ENCODE data around the gene FMO2.

Gene FMO2

DNA sequence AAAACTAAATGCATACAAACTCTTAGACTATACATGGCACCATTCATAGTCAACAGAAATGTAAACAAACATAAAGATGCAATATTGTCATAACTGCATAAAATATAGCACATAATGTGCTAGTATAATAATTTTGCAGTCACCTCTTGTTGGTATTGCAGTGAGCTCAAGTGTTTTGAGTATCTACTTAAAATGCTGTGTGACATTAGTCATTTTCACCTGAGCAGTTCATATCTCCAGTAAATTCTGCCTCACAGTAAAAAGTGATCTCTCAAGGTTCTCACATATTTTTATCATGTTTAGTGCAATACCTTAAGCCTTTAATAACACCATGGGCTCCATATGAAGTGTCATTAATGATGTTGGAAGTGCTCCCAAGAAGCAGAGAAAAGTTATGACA is 29.6 kb upstream of the FMO2 start:
- H3K4me1 ChIP-seq (ENCODE audit: control insufficient read depth, insufficient read depth, low read length, unreplicated experiment) = no peaks in the 10 kb centered on the region
- H3K27me3 ChIP-seq (ENCODE audit: insufficient read depth, low read length) = no peaks in the 10 kb centered on the region; the same call in 1 of the 2 replicates
- H2AFZ ChIP-seq (ENCODE audit: low read length, unreplicated experiment) = no peak overlapping the region
- H3K4me3 ChIP-seq (ENCODE audit: low read depth, low read length) = no peak overlapping the region
- no peaks in the 10 kb centered on the region for H3K36me3 ChIP-seq (ENCODE audit: insufficient read depth, low read length)
- no peak overlapping the region for H3K27ac ChIP-seq (ENCODE audit: low read depth, low read length)
- no peaks in the 10 kb centered on the region for H3K79me2 ChIP-seq (ENCODE audit: control insufficient read depth, insufficient read depth, low read length, unreplicated experiment)

DNA sequence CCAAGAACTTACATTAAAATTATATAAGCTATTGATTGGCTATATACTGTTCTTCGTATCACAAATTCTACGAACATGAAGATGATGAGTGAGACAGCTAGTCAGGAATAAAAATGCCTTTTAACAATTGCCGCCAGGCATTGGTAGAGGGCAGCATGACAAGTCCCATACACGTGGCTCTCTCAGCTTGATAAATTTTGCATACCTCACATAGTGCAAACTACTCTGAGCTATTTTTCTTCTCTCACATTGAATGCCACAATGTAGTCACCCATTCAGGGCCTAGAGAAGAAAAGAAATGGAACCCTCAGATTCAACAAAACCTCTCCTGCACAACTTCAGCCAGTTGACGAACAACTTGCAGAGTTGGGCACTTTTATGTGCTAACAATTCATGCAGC is 27.0 kb upstream of the FMO2 start:
- Histone ChIP-seq H3K27ac (ENCODE audit: low read depth, low read length) (no peak overlapping the region), H3K36me3 (ENCODE audit: insufficient read depth, low read length) (no peaks in the 10 kb centered on the region), H2AFZ (ENCODE audit: low read length, unreplicated experiment) (no peak overlapping the region), H3K4me1 (ENCODE audit: control insufficient read depth, insufficient read depth, low read length, unreplicated experiment) (no peaks in the 10 kb centered on the region), H3K4me3 (ENCODE audit: low read depth, low read length) (no peak overlapping the region), H3K27me3 (ENCODE audit: insufficient read depth, low read length) (no peaks in the 10 kb centered on the region; the same call in 1 of the 2 replicates), H3K79me2 (ENCODE audit: control insufficient read depth, insufficient read depth, low read length, unreplicated experiment) (no peaks in the 10 kb centered on the region)

DNA sequence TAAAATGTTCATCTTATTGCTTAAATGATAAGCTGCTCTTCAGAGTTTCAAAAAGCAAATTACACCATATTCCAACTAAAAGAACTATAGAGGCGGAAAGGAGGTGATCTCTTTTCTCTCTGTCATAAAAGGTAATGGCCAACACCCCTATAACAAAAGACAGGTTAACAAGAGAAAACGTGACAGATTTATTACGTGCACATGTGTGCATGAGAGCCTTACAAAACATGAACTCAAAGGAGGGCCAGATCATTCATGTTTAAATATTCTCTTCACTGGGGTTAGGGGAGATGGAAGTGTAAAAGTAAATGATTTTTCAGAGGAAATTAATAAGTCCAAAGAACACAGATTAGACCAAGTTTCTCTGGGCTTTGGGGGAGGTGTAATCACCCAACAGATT is 26.5 kb upstream of the FMO2 start:
- H3K79me2 ChIP-seq (ENCODE audit: control insufficient read depth, insufficient read depth, low read length, unreplicated experiment) = no peaks in the 10 kb centered on the region
- H3K27me3 ChIP-seq (ENCODE audit: insufficient read depth, low read length) = no peaks in the 10 kb centered on the region; the same call in 1 of the 2 replicates
- H3K27ac ChIP-seq (ENCODE audit: low read depth, low read length) = no peak overlapping the region
- H2AFZ ChIP-seq (ENCODE audit: low read length, unreplicated experiment) = no peak overlapping the region
- H3K4me3 ChIP-seq (ENCODE audit: low read depth, low read length) = no peak overlapping the region
- H3K36me3 ChIP-seq (ENCODE audit: insufficient read depth, low read length) = no peaks in the 10 kb centered on the region
- no peaks in the 10 kb centered on the region for H3K4me1 ChIP-seq (ENCODE audit: control insufficient read depth, insufficient read depth, low read length, unreplicated experiment)

DNA sequence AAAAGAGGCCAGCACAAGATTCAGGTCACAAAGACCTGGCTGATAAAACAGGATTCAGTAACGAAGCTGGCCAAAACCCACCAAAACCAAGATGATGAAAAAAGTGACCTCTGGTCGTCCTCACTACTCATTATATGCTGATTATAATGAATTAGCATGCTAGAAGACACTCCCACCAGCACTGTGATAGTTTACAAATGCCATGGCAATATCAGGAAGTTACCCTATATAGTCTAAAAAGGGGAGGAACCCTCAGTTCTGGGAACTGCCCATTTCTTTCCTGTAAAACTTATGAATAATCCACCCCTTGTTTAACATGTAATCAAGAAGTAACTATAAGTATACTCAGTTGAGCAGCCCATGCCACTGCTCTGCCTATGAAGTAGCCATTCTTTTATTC is 26.0 kb upstream of the FMO2 start:
- H3K27ac ChIP-seq (ENCODE audit: low read depth, low read length) = no peak overlapping the region
- H3K36me3 ChIP-seq (ENCODE audit: insufficient read depth, low read length) = no peaks in the 10 kb centered on the region
- H3K4me1 ChIP-seq (ENCODE audit: control insufficient read depth, insufficient read depth, low read length, unreplicated experiment) = no peaks in the 10 kb centered on the region
- no peaks in the 10 kb centered on the region; the same call in 1 of the 2 replicates for H3K27me3 ChIP-seq (ENCODE audit: insufficient read depth, low read length)
- H3K79me2 ChIP-seq (ENCODE audit: control insufficient read depth, insufficient read depth, low read length, unreplicated experiment) = no peaks in the 10 kb centered on the region
- H3K4me3 ChIP-seq (ENCODE audit: low read depth, low read length) = no peak overlapping the region
- H2AFZ ChIP-seq (ENCODE audit: low read length, unreplicated experiment) = no peak overlapping the region

DNA sequence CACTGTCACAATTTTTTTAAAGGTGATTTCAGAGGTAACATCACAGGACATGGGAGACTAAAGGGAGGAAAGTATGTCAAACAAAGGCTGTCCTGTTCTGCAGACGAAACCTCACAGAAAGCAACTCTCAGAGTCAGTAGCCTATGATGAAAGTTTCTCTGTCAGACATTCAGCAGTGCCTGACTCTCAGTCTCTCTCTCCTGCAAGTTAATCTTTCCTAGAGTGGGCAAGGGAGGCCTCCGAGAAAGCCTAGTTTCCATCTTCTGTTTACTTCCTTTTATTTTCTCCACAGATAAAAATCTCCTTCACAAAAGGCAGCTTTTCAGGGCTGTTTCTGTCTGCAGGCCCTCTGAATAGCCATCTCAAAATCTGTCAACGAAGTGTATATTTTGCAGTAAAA is 24.9 kb upstream of the FMO2 start:
- H3K79me2 ChIP-seq (ENCODE audit: control insufficient read depth, insufficient read depth, low read length, unreplicated experiment) = no peaks in the 10 kb centered on the region
- no peak overlapping the region for H2AFZ ChIP-seq (ENCODE audit: low read length, unreplicated experiment)
- no peaks in the 10 kb centered on the region for H3K36me3 ChIP-seq (ENCODE audit: insufficient read depth, low read length)
- H3K27me3 ChIP-seq (ENCODE audit: insufficient read depth, low read length) = no peaks in the 10 kb centered on the region; the same call in 1 of the 2 replicates
- no peaks in the 10 kb centered on the region for H3K4me1 ChIP-seq (ENCODE audit: control insufficient read depth, insufficient read depth, low read length, unreplicated experiment)
- no peak overlapping the region for H3K27ac ChIP-seq (ENCODE audit: low read depth, low read length)
- no peak overlapping the region for H3K4me3 ChIP-seq (ENCODE audit: low read depth, low read length)

DNA sequence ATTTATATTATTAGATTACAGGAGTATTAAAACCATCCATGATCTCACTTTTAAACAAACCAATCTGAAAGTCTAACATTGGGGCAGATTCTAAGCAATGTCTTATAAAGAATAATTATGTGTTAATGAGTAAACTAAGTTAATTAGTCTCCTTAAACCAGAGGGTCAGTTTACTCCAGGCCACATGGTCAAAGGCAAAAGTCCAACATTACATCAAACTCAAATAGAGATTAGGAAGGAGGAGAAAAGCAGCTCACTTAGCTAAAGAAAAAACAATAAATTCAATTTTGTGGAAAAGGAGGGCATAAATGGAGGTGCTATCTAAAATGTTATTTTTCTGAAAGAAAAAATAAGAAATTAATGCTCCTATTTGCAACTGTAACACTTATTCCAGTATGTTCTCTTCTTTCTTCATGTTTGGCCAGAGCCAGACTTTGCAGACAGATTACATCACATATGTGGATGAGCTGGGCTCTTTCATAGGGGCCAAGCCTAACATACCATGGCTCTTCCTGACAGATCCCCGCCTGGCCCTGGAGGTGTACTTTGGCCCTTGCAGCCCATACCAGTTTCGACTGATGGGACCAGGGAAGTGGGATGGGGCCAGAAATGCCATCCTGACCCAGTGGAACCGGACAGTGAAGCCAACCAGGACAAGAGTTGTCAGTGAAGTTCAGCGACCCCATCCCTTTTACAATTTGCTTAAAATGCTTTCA is 24.3 kb upstream of the FMO2 start:
- no peak overlapping the region for H2AFZ ChIP-seq (ENCODE audit: low read length, unreplicated experiment)
- no peaks in the 10 kb centered on the region for H3K4me1 ChIP-seq (ENCODE audit: control insufficient read depth, insufficient read depth, low read length, unreplicated experiment)
- H3K27me3 ChIP-seq (ENCODE audit: insufficient read depth, low read length) = no peaks in the 10 kb centered on the region; the same call in 1 of the 2 replicates
- no peak overlapping the region for H3K27ac ChIP-seq (ENCODE audit: low read depth, low read length)
- no peaks in the 10 kb centered on the region for H3K79me2 ChIP-seq (ENCODE audit: control insufficient read depth, insufficient read depth, low read length, unreplicated experiment)
- no peak overlapping the region for H3K4me3 ChIP-seq (ENCODE audit: low read depth, low read length)
- no peaks in the 10 kb centered on the region for H3K36me3 ChIP-seq (ENCODE audit: insufficient read depth, low read length)

DNA sequence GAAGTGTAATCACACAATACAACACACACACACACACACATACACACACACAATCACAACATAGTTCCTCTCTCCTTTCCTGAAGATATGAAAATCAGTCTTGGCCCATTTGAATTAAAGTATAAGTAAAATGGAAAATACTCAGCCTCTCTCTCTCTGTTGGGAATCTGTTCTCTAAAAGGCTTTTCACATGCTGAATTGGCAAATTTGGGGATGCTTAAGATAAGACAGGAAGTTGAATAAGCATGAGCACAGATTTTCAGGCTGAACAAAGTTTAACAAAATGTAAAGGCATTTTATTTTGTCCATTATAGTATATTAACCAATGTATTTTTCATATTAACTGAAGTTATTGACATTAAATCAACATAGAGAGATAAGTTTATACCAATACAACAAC is 23.7 kb upstream of the FMO2 start:
- Histone ChIP-seq H3K4me3 (ENCODE audit: low read depth, low read length) (no peak overlapping the region), H3K4me1 (ENCODE audit: control insufficient read depth, insufficient read depth, low read length, unreplicated experiment) (no peaks in the 10 kb centered on the region), H3K79me2 (ENCODE audit: control insufficient read depth, insufficient read depth, low read length, unreplicated experiment) (no peaks in the 10 kb centered on the region), H3K27me3 (ENCODE audit: insufficient read depth, low read length) (no peaks in the 10 kb centered on the region; the same call in 1 of the 2 replicates), H3K27ac (ENCODE audit: low read depth, low read length) (no peak overlapping the region), H2AFZ (ENCODE audit: low read length, unreplicated experiment) (no peak overlapping the region), H3K36me3 (ENCODE audit: insufficient read depth, low read length) (no peaks in the 10 kb centered on the region)

DNA sequence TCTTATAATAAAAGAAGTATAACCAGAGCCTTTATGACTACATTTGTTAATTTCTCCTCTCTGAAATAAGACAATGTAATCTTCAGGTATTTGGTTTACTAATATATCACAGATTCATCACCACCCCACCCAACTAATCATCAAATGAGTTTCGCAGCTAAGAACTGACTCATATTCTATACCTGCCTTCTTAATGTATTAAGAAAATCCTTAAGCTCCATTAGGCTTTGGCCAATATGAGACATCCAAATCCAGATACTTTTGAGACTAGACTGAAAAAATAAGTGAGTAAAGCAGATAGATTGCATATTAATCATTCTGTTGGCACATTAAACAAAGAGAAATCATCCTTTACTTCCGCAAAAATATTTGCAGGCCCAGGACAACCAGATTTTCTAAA is 18.7 kb upstream of the FMO2 start:
- H3K4me3 ChIP-seq (ENCODE audit: low read depth, low read length) = no peak overlapping the region
- no peak overlapping the region for H3K27ac ChIP-seq (ENCODE audit: low read depth, low read length)
- H3K36me3 ChIP-seq (ENCODE audit: insufficient read depth, low read length) = no peaks in the 10 kb centered on the region
- no peaks in the 10 kb centered on the region for H3K79me2 ChIP-seq (ENCODE audit: control insufficient read depth, insufficient read depth, low read length, unreplicated experiment)
- no peaks in the 10 kb centered on the region for H3K27me3 ChIP-seq (ENCODE audit: insufficient read depth, low read length)
- H3K4me1 ChIP-seq (ENCODE audit: control insufficient read depth, insufficient read depth, low read length, unreplicated experiment) = no peaks in the 10 kb centered on the region
- H2AFZ ChIP-seq (ENCODE audit: low read length, unreplicated experiment) = no peak overlapping the region

DNA sequence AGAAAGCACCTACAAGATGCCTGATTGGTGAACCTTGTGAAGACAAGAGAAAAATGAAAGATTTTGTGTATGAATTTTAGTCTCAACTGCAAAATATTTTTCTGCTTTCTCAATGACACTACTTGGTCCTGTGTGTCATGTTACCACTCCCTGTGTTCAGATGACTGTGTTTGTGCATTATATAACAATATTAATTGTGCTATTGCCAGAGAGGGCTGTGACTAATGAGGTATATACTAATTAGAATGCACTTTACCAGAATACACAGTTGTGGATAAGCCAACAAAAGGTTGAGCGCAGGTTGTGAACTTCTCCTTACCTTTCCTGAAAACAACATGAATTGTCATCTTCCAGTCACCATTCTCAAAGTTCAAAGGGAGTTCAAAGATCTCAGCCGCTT is 17.3 kb upstream of the FMO2 start:
- Histone ChIP-seq H3K27me3 (ENCODE audit: insufficient read depth, low read length) (no peaks in the 10 kb centered on the region), H2AFZ (ENCODE audit: low read length, unreplicated experiment) (no peak overlapping the region), H3K4me3 (ENCODE audit: low read depth, low read length) (no peak overlapping the region), H3K79me2 (ENCODE audit: control insufficient read depth, insufficient read depth, low read length, unreplicated experiment) (no peaks in the 10 kb centered on the region), H3K36me3 (ENCODE audit: insufficient read depth, low read length) (no peaks in the 10 kb centered on the region), H3K27ac (ENCODE audit: low read depth, low read length) (no peak overlapping the region), H3K4me1 (ENCODE audit: control insufficient read depth, insufficient read depth, low read length, unreplicated experiment) (no peaks in the 10 kb centered on the region)

DNA sequence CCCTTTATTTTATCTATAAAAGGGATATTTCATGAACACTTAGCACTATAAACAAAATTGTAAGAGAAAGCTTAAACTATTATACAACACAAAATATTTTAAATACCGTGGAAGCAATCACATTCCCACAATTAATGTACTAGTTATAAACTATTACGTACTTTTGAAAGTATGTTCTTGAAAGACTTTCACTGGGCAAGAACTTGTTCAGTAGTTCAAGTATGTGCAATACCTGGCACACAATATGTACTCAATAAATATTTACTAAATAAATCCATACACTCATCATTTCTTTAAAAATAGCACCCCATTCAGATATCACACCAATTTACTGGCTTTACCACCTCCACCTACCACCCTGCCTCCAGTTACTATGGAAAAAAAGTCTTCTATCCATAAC is 12.6 kb upstream of the FMO2 start:
- no peaks in the 10 kb centered on the region for H3K27me3 ChIP-seq (ENCODE audit: insufficient read depth, low read length)
- no peak overlapping the region for H3K4me3 ChIP-seq (ENCODE audit: low read depth, low read length)
- no peaks in the 10 kb centered on the region for H3K79me2 ChIP-seq (ENCODE audit: control insufficient read depth, insufficient read depth, low read length, unreplicated experiment)
- H2AFZ ChIP-seq (ENCODE audit: low read length, unreplicated experiment) = no peak overlapping the region
- H3K27ac ChIP-seq (ENCODE audit: low read depth, low read length) = no peak overlapping the region
- no peaks in the 10 kb centered on the region for H3K36me3 ChIP-seq (ENCODE audit: insufficient read depth, low read length)
- no peaks in the 10 kb centered on the region for H3K4me1 ChIP-seq (ENCODE audit: control insufficient read depth, insufficient read depth, low read length, unreplicated experiment)

DNA sequence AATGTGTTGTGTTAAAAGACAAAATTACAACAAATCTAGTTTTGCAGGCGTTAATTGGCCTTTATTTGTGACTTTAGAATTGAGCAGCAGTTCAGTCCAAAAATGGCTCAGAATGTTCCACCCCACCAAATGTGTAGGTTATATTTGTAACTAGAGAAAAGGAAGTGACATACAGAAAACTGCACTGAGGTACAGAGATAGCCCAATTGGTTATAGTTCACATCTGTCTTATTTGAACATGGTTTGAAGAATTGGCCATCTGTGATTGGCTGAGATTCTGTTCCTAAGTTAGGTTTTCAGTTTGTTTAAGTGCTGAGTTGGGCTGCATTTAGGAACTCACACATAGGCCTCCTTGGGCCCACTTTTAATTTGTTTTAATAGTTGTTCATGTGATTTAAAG is 12.0 kb upstream of the FMO2 start:
- H2AFZ ChIP-seq (ENCODE audit: low read length, unreplicated experiment) = peak overlapping the region; percentile 30
- H3K36me3 ChIP-seq (ENCODE audit: insufficient read depth, low read length) = no peaks in the 10 kb centered on the region

More for the DNA sequence above, 12.0 kb upstream of the FMO2 start:
- Histone ChIP-seq H3K79me2 (ENCODE audit: control insufficient read depth, insufficient read depth, low read length, unreplicated experiment) (no peaks in the 10 kb centered on the region), H3K4me3 (ENCODE audit: low read depth, low read length) (no peak overlapping the region), H3K27me3 (ENCODE audit: insufficient read depth, low read length) (no peaks in the 10 kb centered on the region), H3K27ac (ENCODE audit: low read depth, low read length) (no peak overlapping the region), H3K4me1 (ENCODE audit: control insufficient read depth, insufficient read depth, low read length, unreplicated experiment) (no peaks in the 10 kb centered on the region)
